Kidney capillary endothelial cell (primary cell): ENCODE measurements around the gene ZDHHC7.

Source experiments
- DNase-seq: peaks from one replicate; pipeline ENCODE4 v3.0.0-alpha.2; 2018; ENCODE audit warnings: low spot score

ZDHHC7 gene

DNA sequence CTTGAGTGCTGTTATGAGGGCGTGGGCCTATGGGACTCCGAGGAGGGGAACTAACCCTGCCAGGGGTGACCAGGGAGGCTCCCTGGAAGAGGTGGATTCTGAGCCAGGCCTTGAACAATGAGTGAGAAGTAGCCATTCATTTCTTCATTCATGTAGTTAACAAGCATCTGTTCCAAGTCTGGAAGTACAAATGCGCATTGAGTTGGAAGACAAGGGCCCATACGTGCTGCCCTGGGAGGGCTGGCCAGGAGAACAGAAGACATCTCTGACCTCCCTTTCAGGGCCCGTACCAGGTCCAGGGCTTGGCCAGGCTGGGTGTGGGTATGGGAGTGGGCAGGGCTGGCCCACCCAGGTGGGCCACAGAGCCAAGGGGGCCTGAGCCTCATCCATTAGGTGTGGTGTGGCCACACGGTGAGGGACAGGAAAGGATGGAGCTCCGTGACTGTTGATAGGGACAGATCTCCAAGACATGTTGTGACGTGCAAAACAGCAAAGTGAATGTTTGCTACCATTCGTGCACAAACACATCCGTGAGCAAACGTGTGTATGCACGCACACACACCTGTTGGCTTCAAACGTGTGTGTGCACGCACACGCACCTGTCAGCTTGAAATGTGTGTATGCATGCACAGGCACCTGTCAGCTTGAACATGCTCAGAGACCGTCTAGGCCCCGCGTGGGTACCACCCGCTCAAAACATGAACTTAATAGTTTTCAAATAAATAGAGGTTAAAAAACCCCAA, 46.8 kb downstream of the ZDHHC7 start:
- DNase-seq: no peak

DNA sequence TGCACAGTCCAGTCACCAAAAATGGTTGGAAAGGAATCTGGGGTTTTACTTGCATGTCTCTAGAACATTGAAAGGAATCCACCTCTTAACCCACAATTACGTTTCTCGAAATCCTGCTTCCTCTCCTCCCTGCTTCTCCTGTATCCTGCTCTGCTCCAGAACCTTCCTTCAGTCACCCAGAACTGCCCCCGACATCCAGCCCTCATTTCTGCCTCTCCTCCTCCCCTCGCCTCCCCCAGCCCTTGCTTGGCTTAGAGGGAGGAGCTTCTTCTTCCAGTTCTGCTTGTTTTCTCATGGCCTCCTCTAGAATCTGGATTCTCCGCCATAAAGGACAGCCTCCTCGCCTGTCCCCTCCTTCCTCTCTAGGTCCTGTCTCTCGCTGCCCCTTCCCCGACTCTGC, 48.3 kb downstream of the ZDHHC7 start:
- DNase-seq: no peak

GRCh38 chr16:84960942-84961341, 50.4 kb downstream of the ZDHHC7 start:
- DNase-seq: no peak

GRCh38 chr16:84959784-84960417, 51.4 kb downstream of the ZDHHC7 start:
- no peak for DNase-seq

DNA sequence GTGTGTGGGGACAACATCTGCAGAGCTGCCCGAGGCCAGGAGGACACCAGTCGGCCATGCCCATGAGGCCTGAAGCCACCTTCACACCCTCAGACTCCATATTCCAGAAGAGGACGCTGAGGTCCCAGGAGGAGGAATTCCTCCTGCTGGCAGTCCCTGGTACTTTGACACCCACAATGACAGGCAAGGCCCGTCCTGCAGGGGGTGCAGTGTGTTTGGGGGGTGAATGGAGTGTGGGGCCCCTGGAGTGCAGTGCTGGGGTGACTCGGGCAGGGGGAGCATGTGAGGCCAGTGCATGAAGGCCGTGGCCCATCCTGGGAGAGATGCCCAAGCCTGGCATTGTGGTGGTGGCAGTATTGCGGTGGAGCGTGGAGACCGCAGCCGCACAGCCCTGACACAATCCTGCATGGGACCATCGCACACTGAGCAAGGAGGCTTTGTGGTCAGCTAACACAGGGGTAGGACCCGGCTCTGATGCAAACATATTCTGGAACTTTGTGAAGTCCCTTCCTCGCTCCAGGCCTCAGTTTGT, 52.2 kb downstream of the ZDHHC7 start:
- DNase-seq: no peak

DNA sequence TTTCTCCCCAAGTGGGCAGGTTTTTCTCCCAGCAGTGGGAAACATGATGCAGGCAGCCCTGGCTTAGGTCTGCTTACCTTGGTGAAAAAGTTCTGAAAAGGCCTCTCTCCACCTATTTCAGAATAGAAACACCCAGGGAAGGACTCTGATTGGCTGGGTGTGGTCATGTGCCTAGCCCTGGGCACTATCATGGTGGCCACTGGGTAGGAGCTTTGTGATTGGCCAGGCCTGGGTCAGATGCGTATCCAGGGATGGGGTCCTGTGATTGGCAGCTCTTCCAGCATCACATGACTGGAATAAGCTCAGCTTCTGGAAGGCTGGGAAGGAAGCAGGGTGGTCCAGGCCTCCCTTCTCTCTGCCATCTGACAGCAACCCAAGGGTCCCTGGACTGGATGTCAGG, 53.5 kb downstream of the ZDHHC7 start:
- DNase-seq: no peak

- no peak for DNase-seq
These were observed 54.1 kb downstream of the ZDHHC7 start for GRCh38 chr16:84957192-84957591.

GRCh38 chr16:84955427-84955826, 55.9 kb downstream of the ZDHHC7 start:
- DNase-seq: no peak

DNA sequence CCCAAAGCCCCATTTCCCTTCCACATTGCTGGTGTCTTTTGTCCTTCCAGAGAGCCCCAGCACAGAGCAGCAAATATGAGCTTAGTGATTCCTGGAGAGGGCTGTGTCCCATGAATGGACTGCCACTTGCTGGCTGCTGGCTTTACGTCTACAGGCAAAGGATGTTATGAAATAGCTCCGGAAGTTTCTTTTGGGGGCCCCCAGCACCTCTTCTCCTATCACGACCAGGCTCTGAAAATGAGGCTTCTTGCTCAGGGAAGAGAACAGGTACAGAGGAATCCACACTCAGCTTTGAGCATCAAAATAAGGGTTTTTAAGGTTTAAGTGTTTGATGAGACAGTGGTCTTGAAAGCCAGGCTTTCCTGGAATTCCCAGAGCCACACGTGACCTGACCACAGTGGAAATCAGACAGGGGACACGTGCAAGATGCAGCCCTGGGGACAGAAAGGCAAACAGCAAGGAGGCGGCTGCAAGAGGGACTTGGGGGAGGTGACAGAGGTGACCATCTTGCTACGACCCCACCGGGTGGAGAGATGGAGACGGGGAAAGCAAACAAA, 58.1 kb downstream of the ZDHHC7 start:
- no peak for DNase-seq

GRCh38 chr16:84952335-84953189, 58.8 kb downstream of the ZDHHC7 start:
- DNase-seq: peak; percentile 73

DNA sequence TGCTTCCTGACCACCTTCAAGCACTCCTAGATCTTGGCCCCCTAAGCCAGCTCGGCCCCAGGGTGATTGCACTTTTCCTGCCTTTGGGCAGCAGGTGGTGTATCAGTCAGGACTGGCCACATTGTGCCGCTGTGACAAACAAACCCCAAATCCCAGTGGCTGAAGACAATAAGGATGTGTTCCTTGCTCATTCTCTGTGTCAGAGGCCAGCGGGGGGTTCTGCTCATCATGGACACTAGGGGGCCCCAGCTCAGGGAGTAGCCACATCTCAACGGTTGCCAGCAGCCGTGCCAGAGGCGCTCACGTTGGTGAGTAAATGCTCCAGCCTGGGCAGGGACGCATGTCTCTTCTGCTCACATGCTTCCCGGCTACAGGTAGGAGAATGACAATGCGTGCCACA, 60.4 kb downstream of the ZDHHC7 start:
- no peak for DNase-seq

GRCh38 chr16:84949772-84950436, 61.4 kb downstream of the ZDHHC7 start:
- no peak for DNase-seq

GRCh38 chr16:84948851-84949610, 62.3 kb downstream of the ZDHHC7 start:
- no peak for DNase-seq

DNA sequence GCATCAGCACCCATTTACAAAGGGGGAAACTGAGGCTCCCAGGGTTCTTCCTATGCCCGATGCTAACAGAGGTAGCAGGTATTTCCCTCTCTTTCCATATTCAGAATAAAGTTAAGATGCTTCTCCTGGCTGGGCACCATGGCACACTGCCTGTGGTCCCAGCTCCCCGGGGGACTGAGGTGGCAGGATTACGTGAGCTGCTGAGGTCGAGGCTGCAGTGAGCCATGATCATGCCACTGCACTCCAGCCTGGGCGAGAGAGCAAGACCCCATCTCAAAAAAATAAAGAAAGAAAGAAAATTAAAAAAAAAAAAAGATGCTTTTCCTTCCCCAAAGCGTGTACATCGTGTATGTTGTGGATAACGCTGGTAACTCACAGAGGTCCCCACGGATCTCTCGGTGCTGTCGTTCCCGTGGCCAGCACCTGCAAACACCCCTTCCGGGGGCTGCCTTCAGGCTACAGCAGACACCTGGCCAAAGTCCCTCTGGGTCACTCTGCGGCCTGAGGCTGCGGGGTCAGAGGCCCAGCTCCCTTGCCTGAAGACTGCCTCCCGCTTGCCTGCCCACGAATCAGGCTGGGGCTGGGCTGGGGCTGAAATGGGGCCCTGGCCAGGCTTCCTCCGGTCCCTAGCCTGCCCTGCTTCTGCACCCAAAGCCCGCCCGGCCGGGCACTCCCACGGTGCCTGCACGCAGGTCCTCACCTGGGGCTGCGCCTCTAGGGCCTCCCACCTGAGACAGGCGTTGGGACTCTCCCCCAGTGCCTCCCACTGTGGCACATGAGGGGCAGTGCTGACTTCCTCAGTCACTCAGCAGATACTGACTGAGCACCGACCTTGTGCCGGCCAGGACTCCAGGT, 63.1 kb downstream of the ZDHHC7 start:
- DNase-seq: no peak

GRCh38 chr16:84947022-84947421, 64.3 kb downstream of the ZDHHC7 start:
- DNase-seq: no peak

DNA sequence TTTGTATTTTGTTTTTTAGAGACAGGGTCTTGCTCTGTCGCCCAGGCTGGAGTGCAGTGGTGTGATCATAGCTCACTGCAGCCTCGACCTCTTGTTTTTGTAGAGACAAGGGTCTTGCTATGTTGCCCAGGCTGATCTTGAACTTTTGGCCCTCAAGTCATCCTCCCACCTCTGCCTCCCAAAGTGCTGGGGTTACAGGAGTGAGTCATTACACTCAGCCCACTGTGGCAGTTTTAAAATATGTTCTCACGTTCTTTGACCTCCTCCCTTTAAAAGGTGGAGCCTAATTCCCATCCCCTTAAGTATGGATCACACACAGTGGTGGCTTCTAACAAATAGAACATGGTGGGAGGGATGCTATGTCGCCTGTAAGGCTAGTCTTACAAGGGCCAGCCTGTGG, 67.7 kb downstream of the ZDHHC7 start:
- DNase-seq: no peak

DNA sequence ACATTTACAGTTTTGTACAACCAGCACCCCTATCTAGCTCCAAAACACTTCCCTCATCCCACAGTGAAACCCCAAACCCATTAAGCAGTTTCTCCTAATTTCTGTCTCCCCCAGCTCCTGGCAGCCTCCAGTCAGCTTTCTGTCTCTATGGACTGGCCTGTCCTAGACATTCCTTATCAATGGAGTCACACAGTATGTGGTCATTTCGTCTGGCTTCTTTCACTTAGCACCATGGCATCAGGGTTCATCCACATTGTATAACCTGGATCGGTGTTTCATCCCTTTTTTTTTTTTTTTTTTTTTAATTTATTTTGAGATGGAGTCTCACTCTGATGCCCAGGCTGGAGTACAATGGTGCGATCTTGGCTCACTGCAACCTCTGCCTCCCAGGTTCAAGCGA, 68.5 kb downstream of the ZDHHC7 start:
- no peak for DNase-seq

DNA sequence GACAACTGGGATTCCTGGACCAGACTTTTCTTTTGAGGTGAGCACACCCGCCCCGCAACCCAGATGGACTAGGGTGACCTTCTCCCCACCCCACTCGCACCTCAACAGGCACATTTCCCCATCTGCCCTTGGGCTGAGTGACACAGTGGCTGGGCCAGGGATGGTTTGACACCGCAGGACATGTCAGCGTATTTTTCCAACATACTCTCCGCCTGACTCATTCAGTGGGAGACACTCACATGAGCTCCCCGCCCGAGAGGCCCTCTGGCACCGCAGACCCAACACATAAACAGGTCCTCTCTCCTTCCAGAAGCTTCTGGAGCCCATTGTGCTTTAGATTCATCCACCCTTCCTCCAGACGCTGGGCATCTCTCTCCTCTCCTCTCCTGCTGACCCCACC, 69.4 kb downstream of the ZDHHC7 start:
- DNase-seq: no peak

- DNase-seq: no peak
These were observed 70.4 kb downstream of the ZDHHC7 start for GRCh38 chr16:84940670-84941551.
